HTERT RPE-1 (cell line): ENCODE measurements around the gene EEIG1.

Experiments used
- in situ Hi-C: fragments of 300-500 bp; cut with MboI; formaldehyde crosslinking; loops from 4 replicates; pipeline ENCODE4 v1.14.3; 2020; ENCODE audit warnings: low sequenced_read_pairs

Gene EEIG1

GRCh38 chr9:128001779-128002298 lies 21.1 kb upstream of the EEIG1 start:
- in situ Hi-C loops, result no loop called here

DNA sequence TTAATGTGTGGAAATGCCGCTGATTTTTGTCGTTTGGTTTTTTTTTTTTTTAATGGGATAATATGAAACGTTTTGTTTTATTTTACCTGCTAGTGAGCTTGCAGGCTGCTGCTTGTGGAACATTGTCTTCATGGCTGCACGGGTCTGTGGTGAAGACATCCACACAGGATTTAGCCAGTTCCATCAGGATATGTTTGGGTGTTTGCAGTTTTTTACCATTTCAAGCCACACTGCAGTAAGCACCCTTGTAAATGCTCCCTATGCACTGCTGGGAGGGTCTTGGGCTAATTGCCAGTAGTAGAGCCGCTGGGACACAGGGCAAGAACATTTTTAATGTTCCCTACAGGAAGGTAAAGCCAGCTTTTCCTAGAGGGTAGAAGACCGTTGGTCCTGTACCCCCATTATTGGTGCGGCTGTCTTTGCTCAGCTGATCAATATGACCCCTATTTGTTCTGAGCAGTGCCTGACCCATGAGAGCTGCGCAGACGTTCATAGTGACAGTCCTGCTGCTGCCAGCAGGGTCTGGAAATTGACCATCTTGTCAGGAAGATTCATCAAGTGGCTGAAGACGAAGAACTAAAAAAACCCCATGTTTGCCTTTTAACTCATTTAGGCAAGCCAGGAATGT lies 20.5 kb upstream of the EEIG1 start:
- in situ Hi-C loops, result no loop called here

DNA sequence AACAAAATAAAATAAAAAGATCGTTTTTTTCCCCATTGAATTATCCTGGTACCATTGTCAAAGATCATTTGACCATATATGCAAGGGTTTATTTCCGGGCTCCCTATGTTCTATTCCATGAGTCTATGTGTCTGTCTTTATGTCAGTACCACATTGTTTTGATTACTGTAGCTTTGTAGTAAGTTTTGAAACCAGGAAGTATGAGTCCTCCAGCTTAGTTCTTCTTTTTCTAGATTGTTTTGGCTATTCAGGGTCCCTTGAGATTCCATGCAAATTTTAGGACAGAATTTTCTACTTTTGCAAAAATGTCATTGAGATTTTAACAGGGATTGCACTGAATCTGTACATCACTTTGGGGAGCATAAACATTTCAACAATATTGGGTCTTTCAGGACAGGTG lies 18.7 kb upstream of the EEIG1 start:
- in situ Hi-C loops, result no loop called here

GRCh38 chr9:127993721-127994120 lies 12.9 kb upstream of the EEIG1 start:
- in situ Hi-C loops, result no loop called here

DNA sequence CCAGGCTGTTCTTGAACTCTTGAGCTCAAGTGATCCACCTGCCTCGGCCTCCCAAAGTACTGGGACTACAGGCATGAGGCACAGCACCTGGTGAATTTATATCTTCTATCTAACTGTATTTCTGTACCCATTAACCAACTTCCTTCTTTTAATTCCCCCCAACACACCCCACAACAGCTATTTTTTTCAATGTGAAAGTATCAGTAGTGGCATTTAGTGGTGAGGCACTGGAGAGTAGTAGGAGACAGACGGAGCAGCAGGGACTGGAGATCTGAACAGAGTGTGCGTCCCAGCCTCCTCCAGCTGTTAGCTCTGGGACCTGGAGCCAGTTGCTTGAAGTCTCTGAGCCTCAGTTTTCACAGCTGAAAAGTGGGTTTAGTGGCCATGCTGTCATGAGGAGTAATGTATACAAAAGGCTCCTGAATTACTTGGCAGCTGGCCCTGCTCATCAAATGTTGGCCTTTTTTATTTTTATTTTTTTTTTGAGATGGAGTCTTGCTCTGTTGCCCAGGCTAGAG lies 11.0 kb upstream of the EEIG1 start:
- in situ Hi-C loops, result no loop called here

DNA sequence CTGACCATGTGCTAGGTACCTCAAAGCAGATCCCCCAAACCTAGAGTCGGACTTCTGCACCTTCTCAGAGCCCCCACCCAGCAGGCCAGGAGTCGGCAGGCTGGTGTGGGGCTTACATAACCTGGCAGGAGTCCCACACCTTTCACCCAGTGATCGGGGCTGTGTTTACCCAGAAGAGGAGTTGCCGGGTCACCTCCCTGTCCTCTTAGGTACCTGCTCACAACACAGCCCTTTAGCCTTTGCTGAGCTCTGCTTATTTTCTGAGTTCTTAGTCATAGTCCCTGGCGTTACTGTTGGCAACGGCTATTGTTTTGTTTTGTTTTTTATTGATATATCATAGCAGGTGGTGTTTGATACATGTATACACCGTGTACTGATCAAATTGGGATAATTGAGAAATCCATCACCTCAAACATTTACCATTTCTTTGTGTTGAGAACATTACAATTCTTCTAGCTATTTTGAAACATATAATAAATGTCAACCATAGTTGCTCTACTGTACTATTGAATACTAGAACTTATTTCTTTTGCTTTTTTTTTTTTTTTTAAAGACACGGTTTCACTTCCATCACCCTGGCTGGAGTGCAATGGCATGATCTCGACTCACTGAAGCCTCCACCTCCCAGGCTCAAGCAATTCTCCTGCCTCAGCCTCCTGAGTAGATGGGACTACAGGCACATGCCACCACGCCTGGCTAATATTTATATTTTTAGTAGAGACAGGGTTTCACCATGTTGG lies 10.4 kb upstream of the EEIG1 start:
- in situ Hi-C loops, result no loop called here

GRCh38 chr9:127990554-127990953 lies 9.8 kb upstream of the EEIG1 start:
- in situ Hi-C loops, result no loop called here

DNA sequence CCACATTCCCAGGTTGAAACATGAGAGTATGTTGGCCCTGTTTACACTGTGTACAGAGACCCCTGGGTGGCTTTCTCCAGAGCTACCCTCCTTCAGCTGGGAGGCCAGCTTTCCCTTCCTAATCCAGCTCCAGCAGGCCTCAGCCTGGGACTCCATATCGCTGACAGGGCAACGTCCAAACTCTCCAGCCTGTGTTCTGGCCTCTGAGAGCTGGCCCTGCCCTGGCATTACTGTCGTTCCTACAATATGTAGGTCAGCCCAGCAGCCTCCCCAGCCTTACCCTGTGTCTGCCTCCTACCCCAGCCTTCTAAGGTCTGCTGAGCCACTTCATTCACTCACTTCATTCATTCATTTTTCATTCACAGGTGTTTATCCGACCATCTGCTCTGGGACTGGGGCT lies 8.3 kb upstream of the EEIG1 start:
- in situ Hi-C loops, result no loop called here

- in situ Hi-C loops, result no loop called here
Observed at GRCh38 chr9:127987103-127987614, 6.4 kb upstream of the EEIG1 start.

- in situ Hi-C loops, result no loop called here
Observed at GRCh38 chr9:127985011-127985410, 4.2 kb upstream of the EEIG1 start.

GRCh38 chr9:127983847-127984289 lies 3.1 kb upstream of the EEIG1 start:
- in situ Hi-C loops, result no loop called here

DNA sequence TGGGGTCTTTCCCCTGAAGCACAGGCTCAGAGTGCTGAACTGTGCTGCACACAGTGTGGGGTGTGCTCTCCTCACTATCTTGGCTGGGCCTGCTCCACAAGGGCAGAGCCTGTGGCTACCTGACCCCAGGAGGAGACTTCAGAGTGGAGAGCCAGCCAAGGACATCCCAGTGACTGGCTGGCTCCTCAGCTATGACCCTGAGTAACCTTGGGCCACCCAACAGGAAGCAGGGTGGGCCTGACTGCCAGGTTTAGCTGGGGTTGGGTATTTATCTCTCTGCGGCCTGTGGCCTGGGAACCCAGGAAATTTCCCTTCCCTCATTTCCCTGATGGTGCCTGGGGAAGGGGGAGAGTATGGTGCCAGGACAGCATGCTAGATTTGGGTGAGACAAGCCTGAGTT lies 2.1 kb upstream of the EEIG1 start:
- in situ Hi-C loops, result no loop called here

- in situ Hi-C loops, result no loop called here
Observed at GRCh38 chr9:127981559-127982121, 851 bp upstream of the EEIG1 start.

DNA sequence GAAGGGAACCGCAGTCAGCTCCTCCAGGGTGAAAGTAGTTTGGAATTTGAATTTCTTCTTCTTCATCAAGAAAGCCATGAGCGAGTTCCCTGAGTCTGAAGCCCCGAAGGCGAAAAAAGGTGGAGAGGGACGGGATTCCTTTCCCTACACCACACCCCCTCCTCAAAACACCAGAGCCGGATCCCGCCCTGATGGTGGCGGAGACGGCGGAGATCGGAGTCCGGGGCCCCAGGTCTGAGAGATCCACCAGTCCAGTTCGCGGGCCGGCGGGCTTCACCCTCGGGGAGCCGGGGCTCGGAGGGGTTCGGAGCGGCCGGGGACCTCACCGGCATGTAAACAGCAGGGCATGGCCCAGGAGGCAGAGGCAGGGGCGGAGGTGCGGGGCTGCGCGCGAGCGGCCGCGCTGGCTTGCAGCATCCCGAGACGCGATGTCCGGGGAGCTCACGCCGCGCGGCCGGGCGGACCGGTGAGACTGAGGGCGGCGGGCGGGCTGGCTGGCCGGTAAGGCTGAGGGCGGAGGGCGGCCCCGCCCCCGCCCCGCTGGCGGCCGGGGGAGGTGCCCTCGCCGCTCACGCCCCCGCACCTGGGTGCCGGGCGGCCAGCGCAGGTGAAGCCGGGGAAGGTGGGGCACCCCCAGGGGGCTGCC lies 606 bp downstream of the EEIG1 start:
- in situ Hi-C loops, result no loop called here

DNA sequence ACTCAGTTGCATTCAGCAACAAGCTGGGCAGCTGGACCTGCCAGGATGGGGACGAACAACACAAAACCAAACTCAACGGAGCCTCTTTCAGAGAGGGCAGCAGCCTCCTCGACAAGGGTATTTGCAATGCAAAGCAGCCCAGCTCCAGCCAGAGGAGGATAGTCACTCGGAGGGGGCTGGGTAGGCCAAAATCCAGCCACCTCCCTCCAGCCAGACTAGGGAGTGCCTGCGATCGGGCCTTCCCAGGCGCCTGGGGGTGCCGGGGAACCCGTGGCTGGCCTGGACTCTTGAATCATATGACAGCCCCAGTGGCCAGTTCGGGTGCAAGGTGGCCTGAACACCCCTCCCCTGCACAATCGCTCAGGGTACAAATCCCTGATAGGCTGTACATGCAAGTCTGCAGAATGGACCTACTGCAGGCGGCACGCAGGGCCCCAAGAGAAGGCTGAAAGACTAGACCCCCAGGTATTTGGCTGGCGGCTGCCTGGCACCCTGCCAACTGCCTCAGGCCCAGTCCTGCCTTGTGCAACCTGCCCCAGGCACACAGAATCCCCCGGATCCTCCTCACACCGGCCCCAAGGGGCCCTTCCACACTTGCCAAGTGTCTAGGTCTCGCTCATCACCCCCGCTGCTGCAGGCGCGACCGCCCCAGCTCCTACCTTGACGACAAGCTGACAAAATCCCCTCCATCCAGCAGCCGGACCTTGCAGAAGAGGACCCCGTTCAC lies 1.3 kb downstream of the EEIG1 start:
- in situ Hi-C loops, result no loop called here

DNA sequence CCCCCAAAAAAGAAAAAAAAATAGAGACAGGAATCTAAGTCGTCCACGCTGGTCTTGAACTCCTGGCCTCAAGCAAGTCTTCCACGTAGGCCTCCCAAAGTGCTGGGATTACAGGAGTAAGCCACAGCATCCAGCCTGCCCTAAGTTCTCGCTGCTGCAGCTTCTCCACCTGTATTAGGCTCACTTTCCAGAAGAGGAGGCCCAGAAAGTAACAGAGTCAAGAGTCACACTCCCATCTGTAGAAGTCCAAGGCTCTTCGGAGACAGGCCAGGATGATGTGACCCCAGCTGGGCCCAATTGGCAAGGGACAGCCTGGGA lies 1.8 kb downstream of the EEIG1 start:
- in situ Hi-C loops, result no loop called here

GRCh38 chr9:127977884-127978647 lies 2.7 kb downstream of the EEIG1 start:
- in situ Hi-C loops, result no loop called here

DNA sequence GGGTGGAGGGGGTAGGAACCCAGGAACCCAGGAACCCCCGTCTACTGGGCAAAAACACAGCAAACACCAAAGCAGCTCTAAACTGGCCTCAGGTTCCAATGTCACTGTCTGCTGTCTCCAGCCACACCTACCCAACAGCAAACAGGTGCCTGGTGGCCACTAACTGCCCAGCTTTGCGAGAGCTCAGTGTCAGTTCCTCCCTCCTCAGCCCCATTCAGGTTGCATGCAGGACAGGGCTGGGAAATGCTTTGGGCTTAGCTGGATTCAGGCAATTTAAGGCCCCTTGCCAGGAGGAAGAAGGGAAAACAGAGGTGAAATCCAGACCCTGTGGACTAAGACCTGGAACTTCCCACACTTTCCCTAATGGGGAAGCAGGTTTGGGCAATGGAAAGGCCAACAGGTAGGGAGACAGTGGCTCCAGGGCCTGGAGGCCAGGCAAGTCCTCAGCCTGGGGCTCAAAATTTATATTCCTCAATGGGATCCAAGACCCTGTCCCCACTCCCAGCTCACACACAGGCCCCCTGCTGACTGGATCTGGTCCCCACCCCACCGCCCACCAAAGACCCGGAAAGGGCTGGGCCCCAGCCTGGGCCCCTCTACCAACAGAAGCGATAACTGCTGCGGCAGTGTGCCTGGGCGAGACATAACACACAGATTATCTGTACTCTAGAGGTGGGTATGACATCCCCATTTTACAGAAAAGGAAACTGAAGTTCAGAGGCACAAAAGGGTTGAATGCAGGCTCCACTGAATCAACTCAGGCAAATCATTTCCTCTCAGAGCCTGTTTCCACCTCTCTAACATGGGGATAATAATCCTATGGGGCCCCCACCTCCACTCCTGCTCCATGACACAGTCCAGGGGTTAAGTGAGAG lies 3.5 kb downstream of the EEIG1 start:
- in situ Hi-C loops, result no loop called here

GRCh38 chr9:127976498-127976897 lies 4.3 kb downstream of the EEIG1 start:
- in situ Hi-C loops, result no loop called here
